PC-9 (cell line): ENCODE measurements around the gene PLEKHJ1. TPM values are rescaled to one million over a fixed set of nuclear protein-coding genes. Genes with fewer than 3 reads are reported as not detected.

Experiments used
- BruUV-seq: library from RNA; stranded (reverse); fragments of 400-500 nt; replicated peaks from 2 replicates; lab custom pipeline; 2021; lab: Mats Ljungman, UMichigan
- CTCF ChIA-PET: fragments of 300-600 bp; sonication (Branson Sonifier 250); formaldehyde crosslinking; loops from one replicate; lab custom pipeline; 2022; ENCODE audit warnings: antibody characterized with exemption; lab: Charles Lee
- POLR2A ChIA-PET: fragments of 300-600 bp; sonication (Branson Sonifier 250); formaldehyde crosslinking; loops from one replicate; lab custom pipeline; 2022; ENCODE audit warnings: antibody characterized with exemption; ENCODE audit not compliant: unreplicated experiment; lab: Charles Lee
- DNase-seq, 2 experiments: peaks; one replicate each; pipeline versions ENCODE4 v3.0.0 to v3.0.0-alpha.2; 2015 to 2022; ENCODE audit warnings: mixed read lengths in 1 of 2
- H2AFZ ChIP-seq: fragments of 200-600 bp; sonication (generic); 2 replicates; pipeline ENCODE4 v1.8.1; 2017; ENCODE audit warnings: antibody characterized with exemption
- H3F3A ChIP-seq: fragments of 200-600 bp; sonication (generic); 2 replicates; pipeline ENCODE4 v1.8.1; 2017; ENCODE audit warnings: antibody characterized with exemption, mild to moderate bottlenecking, low read depth; ENCODE audit not compliant: insufficient read depth
- H3K27ac ChIP-seq: fragments of 200-600 bp; sonication (generic); 2 replicates; pipeline ENCODE4 v1.6.1; 2016; ENCODE audit warnings: mixed run types
- H3K27me3 ChIP-seq: fragments of 200-600 bp; sonication (generic); 2 replicates; pipeline ENCODE4 v1.6.1; 2016; ENCODE audit warnings: low read depth, mixed run types; ENCODE audit not compliant: insufficient read depth
- H3K36me3 ChIP-seq: fragments of 200-600 bp; sonication (generic); 2 replicates; pipeline ENCODE4 v1.6.1; 2016; ENCODE audit warnings: low read depth, mixed run types
- H3K4me1 ChIP-seq: fragments of 200-600 bp; sonication (generic); replicated peaks from 2 replicates; pipeline ENCODE4 v1.6.1; 2016; ENCODE audit warnings: mixed run types; ENCODE audit not compliant: insufficient read depth
- H3K4me2 ChIP-seq: fragments of 200-600 bp; sonication (generic); 2 replicates; pipeline ENCODE4 v1.6.1; 2017; ENCODE audit warnings: mixed run types
- H3K4me3 ChIP-seq: fragments of 200-600 bp; sonication (generic); 2 replicates; pipeline ENCODE4 v1.6.1; 2016; ENCODE audit warnings: mixed run types
- H3K79me2 ChIP-seq: fragments of 200-600 bp; sonication (generic); 2 replicates; pipeline ENCODE4 v1.6.1; 2017; ENCODE audit warnings: low read depth, mixed run types
- H3K9me2 ChIP-seq: fragments of 200-600 bp; sonication (generic); 2 replicates; pipeline ENCODE4 v1.8.1; 2017; ENCODE audit warnings: mild to moderate bottlenecking; ENCODE audit not compliant: insufficient read depth
- H3K9me3 ChIP-seq: fragments of 200-600 bp; sonication (generic); 2 replicates; pipeline ENCODE4 v1.8.1; 2016; ENCODE audit warnings: low read depth; ENCODE audit not compliant: insufficient read depth
- H4K20me1 ChIP-seq: fragments of 200-600 bp; sonication (generic); 2 replicates; pipeline ENCODE4 v1.8.1; 2017; ENCODE audit not compliant: insufficient read depth
- CTCF ChIP-seq: fragments of 200-600 bp; sonication (generic); conservative IDR thresholded peaks from 2 replicates; pipeline ENCODE4 v1.6.1; 2017; ENCODE audit warnings: mixed run types, antibody characterized with exemption, mild to moderate bottlenecking, moderate library complexity
- EZH2 ChIP-seq: fragments of 200-600 bp; sonication (generic); IDR thresholded peaks from 2 replicates; pipeline ENCODE4 v1.8.0; 2017; ENCODE audit warnings: antibody characterized with exemption, low read depth
- intact Hi-C: fragments of 100-400 bp; cut with micrococcal nuclease; formaldehyde crosslinking; loops from one replicate; pipeline ENCODE4 v1.10.0; 2022; ENCODE audit not compliant: unreplicated experiment
- total RNA-seq: library from RNA; stranded (reverse); gene quantifications from 2 replicates; pipeline ENCODE4 v1.2.3, GENCODE V29; 2021

Gene PLEKHJ1
- total RNA-seq, 1 experiment from 2014 or later, result 38.6 TPM

- H3K79me2 ChIP-seq, result no peaks in the 10 kb centered on the region
- no peaks in the 10 kb centered on the region for H3K4me1 ChIP-seq
- H3K9me2 ChIP-seq, result no peaks in the 10 kb centered on the region
- H2AFZ ChIP-seq, result no peak overlapping the region
- ChIA-PET POLR2A (no interaction called here), CTCF (no interaction called here)
- H3K36me3 ChIP-seq, result no peaks in the 10 kb centered on the region
- no peak overlapping the region for H3K4me2 ChIP-seq
- DNase-seq, result no peak
- no TSS peak for BruUV-seq
- no peaks in the 10 kb centered on the region for H3K9me3 ChIP-seq
- TF ChIP-seq EZH2 (no peak), CTCF (no peak)
- H3F3A ChIP-seq, result no peaks in the 10 kb centered on the region
- H3K27me3 ChIP-seq, result no peaks in the 10 kb centered on the region
- no peak overlapping the region for H3K27ac ChIP-seq
- no peaks in the 10 kb centered on the region for H4K20me1 ChIP-seq
- intact Hi-C loops, result no loop called here
- H3K4me3 ChIP-seq, result no peak overlapping the region
These were observed 12.7 kb downstream of the PLEKHJ1 start for GRCh38 chr19:2223391-2223790.

- POLR2A ChIA-PET, result no interaction called here
- no peaks in the 10 kb centered on the region for H3K9me2 ChIP-seq
- intact Hi-C loops, result no loop called here
- no peak overlapping the region for H2AFZ ChIP-seq
- no peaks in the 10 kb centered on the region for H4K20me1 ChIP-seq
- no peak overlapping the region for H3K27ac ChIP-seq
- CTCF ChIA-PET, result no interaction called here
- no TSS peak for BruUV-seq
- H3K36me3 ChIP-seq, result no peaks in the 10 kb centered on the region
- DNase-seq, result no peak
- H3K9me3 ChIP-seq, result no peaks in the 10 kb centered on the region
- no peak overlapping the region for H3K4me2 ChIP-seq
- H3F3A ChIP-seq, result no peaks in the 10 kb centered on the region
- TF ChIP-seq EZH2, result no peak
- TF ChIP-seq CTCF, result no peak
- H3K4me3 ChIP-seq, result no peak overlapping the region
- H3K27me3 ChIP-seq, result no peaks in the 10 kb centered on the region
- no peaks in the 10 kb centered on the region for H3K79me2 ChIP-seq
- H3K4me1 ChIP-seq, result no peaks in the 10 kb centered on the region
These were observed 14.2 kb downstream of the PLEKHJ1 start for GRCh38 chr19:2221918-2222317.

GRCh38 chr19:2221250-2221831 lies 14.8 kb downstream of the PLEKHJ1 start:
- Histone ChIP-seq H3K27me3 (no peaks in the 10 kb centered on the region), H3K4me3 (no peak overlapping the region), H3K36me3 (no peaks in the 10 kb centered on the region), H3K79me2 (no peaks in the 10 kb centered on the region), H3K4me1 (no peaks in the 10 kb centered on the region), H3F3A (no peaks in the 10 kb centered on the region), H4K20me1 (no peaks in the 10 kb centered on the region), H2AFZ (no peak overlapping the region), H3K9me2 (no peaks in the 10 kb centered on the region), H3K9me3 (no peaks in the 10 kb centered on the region), H3K4me2 (no peak overlapping the region), H3K27ac (no peak overlapping the region)
- DNase-seq, result no peak
- TF ChIP-seq CTCF, result no peak
- TF ChIP-seq EZH2, result no peak
- ChIA-PET CTCF (no interaction called here), POLR2A (no interaction called here)
- no TSS peak for BruUV-seq
- intact Hi-C loops, result no loop called here
